Stimulated activated CD4-positive, alpha-beta T cell treated with anti-CD3 and anti-CD28 coated beads, Interleukin-1b, Interleukin-23, amount 100 ng/mL, for 4 hours (primary cell): ENCODE data around the gene PSORS1C2.
"Not testable (repeated sequence)": the region's sequence is repeated elsewhere in the genome, so short reads cannot be mapped to it uniquely, and the experiment has no call there.

Experiments
- DNase-seq, 2 donors: peaks; one replicate each; pipeline ENCODE4 v3.0.0-alpha.2; 2020; ENCODE audit warnings: low read depth in 2 of 2

Gene PSORS1C2

DNA sequence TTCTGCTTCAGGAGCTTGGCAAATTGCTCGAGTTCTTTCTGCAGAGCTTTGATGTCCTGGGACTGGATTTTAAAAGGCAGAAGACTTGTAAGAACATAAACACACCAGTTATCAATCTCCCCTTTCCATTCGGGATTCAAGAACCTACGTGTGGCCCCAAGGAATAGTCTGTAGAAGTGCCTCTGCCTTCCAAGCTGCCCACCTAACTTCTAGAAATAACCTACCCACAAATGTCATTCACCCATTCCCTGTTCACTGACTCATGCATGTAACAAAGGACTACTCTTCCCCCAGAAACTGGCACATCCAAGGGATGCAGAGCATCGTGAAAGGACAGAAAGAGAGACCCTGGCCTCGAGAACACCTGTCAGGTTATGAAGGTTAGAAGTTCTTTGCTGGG, 27.1 kb upstream of the PSORS1C2 start:
- no peak for DNase-seq

DNA sequence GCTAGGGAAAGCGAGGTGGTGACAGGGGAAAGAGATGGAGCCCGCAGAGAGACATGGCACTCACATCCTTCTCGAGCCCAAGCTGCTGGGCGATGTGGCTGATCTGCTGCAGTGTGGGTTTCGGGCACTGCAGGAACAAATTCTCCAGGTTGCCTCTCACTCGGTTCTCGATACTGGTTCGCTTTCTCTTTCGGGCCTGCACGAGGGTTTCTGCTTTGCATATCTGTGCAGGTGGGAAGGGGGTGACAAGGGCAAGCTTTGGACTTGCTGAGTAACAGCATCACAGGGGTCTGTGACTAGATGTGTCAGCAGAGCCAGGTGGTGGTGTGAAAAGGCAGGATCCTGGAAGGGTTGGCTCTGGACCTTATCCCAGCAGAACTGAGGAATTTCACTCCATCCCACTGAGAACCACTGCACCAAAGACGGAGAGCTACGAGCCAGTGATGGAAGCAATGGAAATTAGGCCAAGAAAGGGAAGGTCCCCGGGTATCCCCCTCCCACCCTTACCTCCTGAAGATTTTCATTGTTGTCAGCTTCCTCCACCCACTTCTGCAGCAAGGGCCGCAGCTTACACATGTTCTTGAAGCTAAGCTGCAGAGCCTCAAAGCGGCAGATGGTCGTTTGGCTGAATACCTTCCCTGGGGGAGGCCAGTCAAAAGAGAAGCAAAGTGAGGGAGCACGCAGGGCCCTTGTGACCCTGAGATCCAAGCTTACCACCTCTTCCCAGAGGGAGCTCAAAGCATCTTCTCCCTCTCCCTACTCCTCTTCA, 26.4 kb upstream of the PSORS1C2 start:
- peak in 1 of 2 donors; percentile 7 for DNase-seq

DNA sequence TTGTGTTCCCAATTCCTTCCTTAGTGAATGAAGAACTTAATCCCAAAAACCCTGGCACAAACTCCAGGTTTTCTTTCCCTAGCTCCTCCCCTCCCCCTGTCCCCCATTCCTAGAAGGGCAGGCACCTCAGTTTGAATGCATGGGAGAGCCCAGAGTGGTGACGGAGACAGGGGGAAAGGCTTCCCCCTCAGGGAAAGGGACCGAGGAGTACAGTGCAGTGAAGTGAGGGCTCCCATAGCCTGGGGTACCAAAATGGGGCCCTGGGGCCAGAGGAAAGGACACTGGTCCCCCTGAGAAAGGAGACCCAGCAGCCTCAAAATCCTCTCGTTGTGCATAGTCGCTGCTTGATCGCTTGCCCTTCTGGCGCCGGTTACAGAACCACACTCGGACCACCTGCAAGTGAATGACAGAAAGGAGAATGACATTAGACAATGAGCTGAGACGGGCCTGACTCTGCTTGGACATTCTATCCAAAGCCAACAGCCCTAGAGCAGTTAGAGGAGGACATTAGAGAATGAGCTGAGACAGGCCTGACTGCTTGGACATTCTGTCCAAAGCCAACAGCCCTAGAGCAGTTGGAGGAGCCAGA, 25.7 kb upstream of the PSORS1C2 start:
- DNase-seq: not testable (repeated sequence)

DNA sequence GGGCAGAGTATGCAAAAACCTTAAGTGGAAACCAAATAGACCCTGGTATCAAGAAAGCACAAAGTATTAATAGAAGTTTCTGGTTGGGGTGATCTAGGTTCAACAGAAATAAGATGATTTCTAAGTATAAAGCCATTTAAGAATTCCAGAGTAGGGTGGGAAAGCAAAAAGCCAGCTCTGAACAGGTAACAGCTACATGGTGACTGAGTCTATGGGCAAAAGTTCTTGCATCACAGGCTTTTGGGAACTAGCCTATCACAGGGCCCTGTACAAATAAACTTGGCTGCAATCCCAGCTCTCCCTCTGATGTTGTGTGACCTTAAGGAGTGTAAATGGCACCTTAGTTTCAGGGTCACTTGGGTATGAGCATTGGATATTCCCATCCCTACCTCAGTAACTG, 25.1 kb upstream of the PSORS1C2 start:
- DNase-seq: no peak

DNA sequence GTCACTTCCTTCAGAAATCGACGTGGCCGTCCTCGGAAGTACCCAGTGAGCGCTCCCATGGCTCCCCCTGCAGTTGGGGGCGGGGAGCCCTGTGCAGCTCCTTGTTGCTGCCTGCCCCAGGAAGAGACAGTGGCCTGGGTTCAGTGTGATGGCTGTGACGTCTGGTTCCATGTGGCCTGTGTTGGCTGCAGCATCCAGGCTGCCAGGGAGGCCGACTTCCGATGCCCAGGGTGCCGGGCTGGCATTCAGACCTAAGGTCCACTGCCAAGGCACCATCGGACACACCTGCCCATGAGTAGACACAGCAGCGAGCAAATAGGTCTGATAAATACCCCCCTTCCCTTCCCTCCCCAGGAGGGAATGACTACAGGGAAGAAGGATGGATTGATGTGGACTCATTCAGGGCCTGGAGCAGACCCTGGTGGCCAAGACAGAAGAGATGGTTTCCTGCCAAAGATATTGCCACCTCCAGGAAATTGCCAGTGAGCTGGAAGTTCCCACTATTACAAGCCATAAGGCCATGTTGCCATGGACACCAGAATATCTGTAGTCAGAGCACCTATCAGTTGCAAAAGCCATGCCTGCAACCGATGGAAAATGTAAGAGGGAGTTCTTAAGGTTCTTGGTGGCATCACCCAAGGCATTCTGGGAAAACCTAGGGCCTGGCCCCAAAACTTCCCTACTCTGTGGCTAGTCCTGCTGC, 23.7 kb upstream of the PSORS1C2 start:
- DNase-seq: no peak

DNA sequence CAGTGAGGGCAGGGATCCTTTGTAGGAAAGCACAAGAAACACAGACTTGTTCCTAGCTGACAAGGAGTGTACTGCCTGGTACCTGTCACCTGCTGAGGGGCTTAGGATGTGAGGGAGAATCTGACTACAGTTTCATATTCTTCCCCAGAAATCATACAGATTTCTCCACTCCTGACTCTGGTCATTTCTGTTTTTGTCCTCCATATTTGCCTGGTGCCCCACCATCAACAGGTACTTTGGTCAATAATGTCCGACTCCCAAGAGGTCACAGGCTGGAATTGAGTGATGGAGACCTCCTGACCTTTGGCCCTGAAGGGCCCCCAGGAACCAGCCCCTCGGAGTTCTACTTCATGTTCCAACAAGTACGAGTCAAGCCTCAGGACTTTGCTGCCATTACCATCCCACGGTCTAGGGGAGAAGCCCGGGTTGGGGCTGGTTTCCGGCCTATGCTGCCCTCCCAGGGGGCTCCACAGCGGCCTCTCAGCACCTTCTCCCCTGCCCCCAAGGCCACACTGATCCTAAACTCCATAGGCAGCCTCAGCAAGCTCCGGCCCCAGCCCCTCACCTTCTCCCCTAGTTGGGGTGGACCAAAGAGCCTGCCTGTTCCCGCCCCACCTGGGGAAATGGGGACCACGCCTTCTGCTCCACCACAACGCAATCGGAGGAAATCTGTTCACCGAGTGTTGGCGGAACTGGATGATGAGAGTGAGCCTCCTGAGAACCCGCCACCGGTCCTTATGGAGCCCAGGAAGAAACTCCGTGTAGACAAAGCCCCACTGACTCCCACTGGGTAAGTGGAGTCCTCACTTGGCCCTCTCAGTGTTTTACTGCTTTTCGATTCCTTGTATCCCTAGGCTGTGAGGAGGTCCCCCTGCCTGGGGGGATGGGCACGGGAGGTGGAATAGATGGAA, 22.6 kb upstream of the PSORS1C2 start:
- no peak for DNase-seq

DNA sequence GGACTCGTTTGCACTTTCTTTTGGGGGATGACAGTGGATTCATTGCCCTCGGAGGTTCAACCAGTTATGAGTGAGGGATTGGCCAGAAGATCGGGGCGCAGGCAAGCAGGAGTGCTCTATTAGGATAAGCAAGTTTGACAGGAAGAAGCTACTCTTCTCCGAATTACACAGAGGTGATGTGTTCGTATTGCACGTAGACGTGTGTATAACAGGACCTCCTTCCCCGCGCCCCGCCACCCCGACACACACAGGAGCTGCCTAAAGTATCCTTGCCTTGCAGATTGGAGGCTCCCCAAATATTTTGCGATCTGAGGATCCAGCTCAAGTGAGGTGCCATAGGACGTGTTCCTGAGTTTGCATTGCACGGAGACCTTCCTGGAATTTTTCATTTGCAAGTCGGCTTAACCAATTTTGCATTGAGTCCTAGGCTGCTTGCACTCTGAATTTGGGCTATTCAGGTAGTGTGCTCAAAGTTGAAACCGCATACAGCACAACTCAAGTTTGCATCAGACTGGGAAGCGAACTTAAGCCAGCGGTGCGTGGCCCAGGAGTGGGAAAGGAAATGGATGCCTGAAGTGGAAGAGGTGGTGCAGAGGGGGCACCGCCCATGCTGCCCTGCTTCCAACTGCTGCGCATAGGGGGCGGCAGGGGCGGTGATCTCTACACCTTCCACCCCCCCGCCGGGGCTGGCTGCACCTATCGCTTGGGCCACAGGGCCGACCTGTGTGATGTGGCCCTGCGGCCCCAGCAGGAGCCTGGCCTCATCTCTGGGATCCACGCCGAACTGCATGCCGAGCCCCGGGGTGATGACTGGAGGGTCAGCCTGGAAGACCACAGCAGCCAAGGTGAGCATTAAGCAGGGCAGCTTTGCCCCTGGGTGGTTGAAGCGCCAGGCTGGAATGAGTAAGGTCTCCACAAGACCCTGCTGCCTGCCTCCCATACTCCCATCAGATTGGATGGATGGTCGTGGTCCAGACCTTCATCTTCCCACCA, 20.3 kb upstream of the PSORS1C2 start:
- DNase-seq: no peak

DNA sequence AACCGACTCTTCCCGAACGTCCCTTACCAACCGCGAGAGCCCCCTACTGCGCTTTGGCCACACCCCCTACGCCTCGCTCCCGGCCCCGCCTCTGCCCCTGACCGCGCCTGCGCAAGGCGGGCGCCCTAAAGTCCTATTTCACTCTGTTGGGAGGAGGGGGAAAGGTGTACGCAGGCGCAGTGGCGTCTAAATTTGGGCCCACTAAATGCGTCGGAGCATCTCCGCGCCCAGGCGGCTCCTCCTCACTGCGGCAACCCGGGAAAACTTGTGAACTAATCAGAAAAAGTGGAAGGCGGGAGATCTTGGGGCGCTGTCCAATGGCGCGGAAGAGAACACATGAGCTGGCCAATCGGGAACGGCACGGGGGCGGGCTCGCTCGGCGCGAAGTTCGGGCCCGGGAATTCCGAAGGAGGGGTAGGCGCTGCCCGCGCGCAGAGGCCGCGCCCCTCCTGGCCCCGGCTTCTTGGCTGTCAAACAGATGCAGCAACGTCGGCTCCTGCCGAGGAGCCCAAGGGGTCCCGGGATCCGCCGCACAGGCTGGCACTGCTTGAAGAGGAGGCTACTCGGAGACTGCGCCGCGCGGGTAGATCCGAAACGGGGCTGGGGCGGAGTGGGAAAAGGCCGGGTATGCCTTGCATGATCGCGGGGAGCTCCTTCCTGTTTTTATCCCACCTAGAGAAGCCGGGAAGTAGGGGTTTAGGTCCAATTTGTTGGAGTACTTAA, 19.4 kb upstream of the PSORS1C2 start, which contains the start of gene TCF19:
TCF19 (plus strand) TSS at position 450 of the 723 bp plus-strand sequence. CDS start 881 bp downstream, outside the sequence.
- peak; percentile 99 for DNase-seq

DNA sequence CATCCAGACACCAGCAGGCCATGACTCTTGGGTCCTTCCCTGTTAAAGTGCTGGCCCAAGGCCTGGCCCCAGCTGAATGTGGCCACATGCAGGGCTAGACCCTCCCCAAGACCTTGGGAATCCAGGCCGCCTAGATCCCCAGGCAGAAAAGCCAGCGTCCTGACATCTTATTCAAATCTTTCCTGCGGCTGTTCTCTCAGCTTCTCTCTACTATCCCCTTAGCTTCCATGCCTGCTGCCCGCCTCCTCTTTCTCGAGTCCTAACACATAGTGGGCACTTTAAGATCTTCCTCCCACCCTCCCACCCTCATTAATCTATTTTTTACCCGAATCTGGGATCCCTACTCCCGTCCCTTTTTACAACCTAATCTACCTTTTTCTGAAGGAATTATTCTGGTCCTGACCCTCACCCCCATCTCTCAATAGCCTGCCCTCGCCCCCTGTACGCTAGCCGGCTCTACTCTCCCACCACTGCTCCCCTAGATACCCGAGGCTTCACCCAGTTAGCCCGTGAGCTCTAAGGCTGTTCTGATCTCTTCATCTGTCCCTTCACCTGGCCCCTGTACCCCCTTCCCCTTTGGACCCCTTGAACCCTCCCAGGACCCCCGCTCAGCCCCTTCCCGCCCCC, 18.8 kb upstream of the PSORS1C2 start, which contains the start of gene CCHCR1:
CCHCR1 (minus strand) TSS at position 290 of the 627 bp plus-strand sequence; CDS start at position 88, 202 bp downstream.
- DNase-seq: no peak

DNA sequence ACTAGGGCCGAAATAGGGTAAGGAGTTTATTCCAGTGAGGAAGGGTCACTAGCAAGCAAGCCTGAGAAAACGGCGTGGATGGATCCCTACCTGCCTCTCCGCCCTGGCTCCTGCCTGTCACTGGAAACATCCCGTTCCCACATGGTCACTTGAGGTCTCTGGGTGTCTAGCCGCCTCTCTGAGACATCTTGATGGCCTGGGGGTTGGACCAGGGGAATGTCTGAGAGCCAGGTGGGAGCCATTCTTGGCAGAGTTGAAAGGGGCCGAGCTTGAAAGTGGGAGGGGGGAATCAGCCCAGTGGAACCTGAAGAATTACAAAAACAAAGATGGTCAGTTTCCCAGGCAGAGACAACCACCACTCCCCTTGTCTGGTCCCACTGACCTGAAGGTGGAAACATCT, 17.8 kb upstream of the PSORS1C2 start:
- DNase-seq: no peak

DNA sequence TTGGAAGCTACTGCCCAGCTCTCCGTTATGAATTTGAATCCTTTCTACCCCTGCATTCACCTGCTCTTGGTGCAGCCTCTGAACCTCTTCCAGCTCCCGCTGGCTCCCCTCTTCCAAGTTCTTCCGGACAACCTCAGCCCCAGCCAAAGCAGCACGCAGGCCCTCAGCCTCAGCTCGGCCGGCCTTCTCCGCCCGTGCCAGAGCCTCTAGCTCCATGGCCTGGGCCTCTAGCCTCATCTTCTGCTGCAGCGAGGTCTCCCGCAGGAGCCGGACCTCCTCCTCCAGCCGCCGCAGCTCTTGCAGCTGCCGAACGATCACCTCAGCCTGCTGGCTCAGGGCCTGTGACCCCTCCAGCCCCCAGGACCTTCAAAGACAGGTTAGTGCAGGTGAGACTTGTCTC, 15.6 kb upstream of the PSORS1C2 start:
- DNase-seq: no peak

DNA sequence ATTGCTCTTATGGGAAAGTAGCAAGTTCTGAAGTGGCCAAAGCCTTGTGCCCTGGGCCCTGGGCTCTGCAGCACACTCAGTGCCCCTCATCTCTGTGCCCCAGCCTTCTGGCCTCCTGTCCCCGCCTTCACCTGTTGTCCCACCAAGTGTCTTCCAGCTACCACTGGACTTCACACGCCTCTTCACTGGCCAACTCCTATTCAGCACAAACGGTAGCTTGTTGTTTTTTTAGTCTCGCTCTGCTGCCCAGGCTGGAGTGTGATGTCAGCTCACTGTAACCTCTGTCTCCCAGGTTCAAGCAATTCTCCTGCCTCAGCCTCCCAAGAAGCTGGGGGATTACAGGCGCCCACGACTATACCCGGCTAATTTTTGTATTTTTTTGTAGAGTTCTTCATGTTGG, 13.9 kb upstream of the PSORS1C2 start:
- DNase-seq: no peak

DNA sequence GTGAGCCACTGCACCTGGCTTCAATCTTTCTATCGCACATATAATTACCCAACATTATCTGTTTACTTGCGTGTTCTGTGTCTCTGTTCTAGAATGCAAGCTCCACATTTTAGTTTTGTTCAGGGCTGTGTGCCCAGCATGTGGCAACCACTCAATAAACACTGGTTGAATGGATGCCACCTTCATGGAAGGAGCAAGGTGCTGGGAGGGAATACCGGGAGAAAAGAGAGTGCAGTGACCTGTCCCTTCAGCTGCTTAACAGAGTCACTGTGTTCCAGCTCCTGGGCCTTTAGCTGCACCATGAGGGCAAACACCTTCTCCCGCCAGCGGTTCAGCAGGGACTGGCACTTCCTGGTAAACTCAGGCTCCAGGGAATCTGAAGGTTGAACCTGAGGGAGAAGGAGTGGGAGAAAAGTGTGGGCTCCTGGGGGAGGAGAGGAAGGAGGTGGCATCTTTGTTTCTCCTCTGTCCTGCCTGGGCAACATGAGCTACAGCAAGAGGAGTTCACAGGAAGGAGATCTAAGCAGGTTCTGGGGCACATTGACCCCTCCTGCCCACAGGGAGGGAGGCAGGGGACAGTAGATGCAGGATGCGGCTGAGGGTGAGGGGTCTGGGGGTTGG, 11.1 kb upstream of the PSORS1C2 start:
- DNase-seq: no peak

DNA sequence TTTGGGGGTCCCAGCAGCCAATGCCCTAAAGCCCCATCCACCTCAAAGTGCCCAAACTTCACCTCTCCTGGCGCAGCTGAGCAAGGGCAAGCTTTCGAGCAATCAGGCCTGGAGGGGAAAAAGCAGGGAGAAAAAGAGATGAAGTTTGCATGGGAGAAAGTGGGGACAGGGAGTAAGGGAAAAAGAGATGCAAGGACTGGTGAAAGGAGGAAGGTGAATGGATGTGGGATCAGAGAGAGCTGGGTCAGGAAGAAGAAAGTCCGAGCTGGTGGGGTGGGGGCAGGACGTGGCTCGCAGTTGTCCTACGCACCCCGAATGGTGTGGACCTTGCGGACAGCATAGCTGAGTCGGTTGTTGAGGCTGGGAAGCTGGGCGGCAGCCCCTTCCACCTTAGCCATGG, 6.5 kb upstream of the PSORS1C2 start:
- DNase-seq: no peak

DNA sequence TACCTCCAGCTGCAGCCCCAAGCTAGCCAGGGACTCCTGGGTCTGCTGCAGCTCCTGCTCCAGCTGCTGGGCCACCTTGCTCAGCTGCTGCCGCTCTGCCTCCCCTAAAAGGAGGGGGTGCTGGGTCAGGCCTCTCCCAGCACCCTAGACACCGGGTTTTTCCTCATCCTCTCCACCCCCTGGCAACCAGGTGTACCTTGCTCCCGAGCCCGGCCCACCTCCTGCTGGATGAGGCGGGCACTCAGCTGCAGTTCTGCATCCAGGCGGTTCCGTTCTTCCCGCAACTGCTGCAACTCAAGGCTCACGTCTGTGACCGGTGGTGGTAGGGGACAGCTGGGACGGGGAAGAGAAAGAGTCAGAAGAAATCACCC, 6.1 kb upstream of the PSORS1C2 start:
- no peak for DNase-seq

DNA sequence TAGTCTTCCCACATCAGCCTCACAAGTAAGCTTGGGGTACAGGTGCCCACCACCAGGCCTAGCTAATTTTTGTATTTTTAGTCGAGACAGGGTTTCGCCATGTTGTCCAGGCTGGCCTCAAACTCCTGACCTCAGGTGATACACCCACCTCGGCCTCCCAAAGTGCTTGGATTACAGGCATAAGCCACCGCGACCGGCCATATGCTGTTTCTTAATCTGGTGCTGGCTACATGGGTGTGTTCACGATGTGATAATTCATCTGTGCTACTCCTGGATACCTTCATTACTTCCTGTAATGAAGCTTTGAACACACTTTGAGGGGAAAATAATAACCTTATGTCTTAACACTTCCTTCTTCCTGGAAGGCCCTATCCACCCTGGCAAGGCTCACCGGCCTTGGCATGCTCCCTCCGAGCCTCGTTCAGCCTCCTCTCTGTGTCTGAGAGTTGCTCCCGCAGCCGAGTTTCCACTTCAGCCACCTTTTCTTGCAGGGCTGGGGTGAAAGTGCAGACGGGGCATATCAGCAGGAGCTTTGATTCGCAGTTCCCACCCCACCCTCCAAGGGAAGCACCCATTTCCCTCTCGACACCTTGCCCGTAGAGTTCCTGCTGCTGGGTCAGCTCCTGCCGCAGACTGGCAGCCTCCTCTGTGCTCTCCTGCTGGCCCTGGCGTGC, 5.6 kb upstream of the PSORS1C2 start:
- DNase-seq: no peak

DNA sequence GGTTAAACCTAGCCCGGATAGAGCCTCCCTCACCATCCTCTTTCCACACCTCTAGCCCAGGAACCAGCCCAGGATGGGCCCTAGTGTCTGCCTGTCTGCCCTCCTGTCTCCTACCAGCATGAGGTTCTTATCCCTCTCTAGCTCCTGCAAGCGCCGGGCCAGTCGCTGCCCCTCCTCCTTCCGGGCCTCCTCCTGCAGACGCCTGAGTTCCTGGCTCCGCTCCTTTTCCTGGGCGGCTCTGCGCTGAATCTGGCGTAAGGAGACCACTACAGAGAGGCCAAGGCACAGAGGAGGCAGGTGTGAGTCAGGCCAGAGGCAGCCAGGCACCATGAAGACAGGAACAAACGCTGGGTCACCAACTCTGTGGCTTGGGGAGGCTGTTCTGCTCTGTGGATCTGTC, 4.3 kb upstream of the PSORS1C2 start:
- no peak for DNase-seq

DNA sequence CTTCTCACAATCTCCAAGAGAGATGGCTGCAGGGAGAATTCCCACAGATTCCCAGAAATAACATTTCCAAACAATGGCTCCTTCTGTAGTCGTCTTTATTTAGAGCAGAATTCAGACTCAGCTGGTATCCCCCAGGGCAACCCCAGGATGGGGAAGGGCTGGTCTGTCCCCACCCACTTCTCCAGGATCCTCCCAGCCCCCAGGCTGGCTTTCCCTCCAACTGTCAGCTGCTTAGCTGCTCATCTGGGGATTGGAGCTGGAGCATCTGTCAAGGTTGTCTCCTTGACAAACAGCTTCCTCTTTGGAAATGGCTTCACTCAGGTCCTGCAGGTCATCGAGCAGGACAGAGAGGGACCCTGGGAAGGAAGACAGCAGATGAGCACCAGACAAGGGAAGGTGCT, 3.5 kb upstream of the PSORS1C2 start:
- DNase-seq: no peak
